Measurements from ENCODE around the gene RASA3.

RASA3 gene

DNA sequence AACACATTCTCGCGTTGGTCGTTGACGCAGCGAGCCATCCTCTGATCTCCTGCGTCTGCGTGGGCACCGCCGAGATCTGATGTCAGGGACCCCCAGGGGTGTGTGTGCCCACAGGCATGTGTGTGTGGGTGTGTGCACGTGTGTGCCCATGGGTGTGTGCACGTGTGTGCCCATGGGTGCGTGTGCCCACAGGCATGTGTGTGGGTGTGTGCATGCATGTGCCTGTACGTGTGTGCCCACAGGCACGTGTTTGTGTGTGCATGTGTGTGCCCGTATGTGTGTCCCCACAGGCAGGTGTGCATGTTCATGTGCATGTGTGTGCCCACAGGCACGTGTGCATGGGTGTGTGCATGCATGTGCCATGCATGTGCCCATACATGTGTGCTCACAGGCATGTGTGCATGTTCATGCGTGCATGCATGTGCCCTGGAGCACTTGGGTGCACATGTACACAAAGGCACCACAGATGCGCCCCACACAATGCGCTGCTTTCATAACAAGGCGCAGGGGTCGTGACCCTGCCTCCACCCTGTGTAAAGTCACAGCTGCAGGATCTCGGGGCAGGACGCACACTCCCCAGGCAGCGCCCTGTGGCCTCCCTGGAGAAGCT, 77.5 kb downstream of the RASA3 start:
- H3K4me1 ChIP-seq (ENCODE audit: insufficient read depth, poor library complexity, severe bottlenecking): no peaks in the 10 kb centered on the region
- no peaks in the 10 kb centered on the region for H3K27me3 ChIP-seq (ENCODE audit: insufficient read depth, poor library complexity, severe bottlenecking)
- ATAC-seq (ENCODE audit: low read depth) (no peak), DNase-seq (ENCODE audit: low spot score) (no peak)
- no peak overlapping the region for H3K27ac ChIP-seq (ENCODE audit: poor library complexity, severe bottlenecking)
- no peaks in the 10 kb centered on the region for H3K9me3 ChIP-seq (ENCODE audit: severe bottlenecking)
- no peak overlapping the region for H3K4me3 ChIP-seq (ENCODE audit: severe bottlenecking)
- TF ChIP-seq, protein P1, sequence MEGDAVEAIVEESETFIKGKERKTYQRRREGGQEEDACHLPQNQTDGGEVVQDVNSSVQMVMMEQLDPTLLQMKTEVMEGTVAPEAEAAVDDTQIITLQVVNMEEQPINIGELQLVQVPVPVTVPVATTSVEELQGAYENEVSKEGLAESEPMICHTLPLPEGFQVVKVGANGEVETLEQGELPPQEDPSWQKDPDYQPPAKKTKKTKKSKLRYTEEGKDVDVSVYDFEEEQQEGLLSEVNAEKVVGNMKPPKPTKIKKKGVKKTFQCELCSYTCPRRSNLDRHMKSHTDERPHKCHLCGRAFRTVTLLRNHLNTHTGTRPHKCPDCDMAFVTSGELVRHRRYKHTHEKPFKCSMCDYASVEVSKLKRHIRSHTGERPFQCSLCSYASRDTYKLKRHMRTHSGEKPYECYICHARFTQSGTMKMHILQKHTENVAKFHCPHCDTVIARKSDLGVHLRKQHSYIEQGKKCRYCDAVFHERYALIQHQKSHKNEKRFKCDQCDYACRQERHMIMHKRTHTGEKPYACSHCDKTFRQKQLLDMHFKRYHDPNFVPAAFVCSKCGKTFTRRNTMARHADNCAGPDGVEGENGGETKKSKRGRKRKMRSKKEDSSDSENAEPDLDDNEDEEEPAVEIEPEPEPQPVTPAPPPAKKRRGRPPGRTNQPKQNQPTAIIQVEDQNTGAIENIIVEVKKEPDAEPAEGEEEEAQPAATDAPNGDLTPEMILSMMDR (IDR thresholded peaks at IDR 0.05; ENCODE audit: poor library complexity, severe bottlenecking): no peak
- H3K36me3 ChIP-seq (ENCODE audit: low read depth): no peaks in the 10 kb centered on the region

DNA sequence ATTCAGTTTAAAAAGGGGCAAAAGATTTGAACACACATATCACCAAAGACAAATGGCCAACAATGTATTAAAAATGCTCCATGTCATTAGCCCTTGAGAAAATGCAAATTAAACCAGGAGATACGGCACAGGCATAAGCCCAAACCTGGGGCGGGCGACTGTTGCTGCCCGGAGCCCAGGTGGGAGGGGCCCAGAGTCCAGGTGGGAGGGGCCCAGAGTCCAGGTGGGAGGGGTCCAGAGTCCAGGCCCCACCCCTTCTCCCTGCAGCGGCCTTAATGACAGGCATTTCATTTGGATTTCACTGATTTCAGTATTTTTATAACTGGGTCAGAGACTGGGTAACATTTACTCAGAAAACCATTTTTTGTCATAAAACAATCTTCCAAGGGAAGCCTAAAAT, 78.2 kb downstream of the RASA3 start:
- Histone ChIP-seq H3K4me3 (ENCODE audit: severe bottlenecking) (no peak overlapping the region), H3K4me1 (ENCODE audit: insufficient read depth, poor library complexity, severe bottlenecking) (no peaks in the 10 kb centered on the region), H3K27ac (ENCODE audit: poor library complexity, severe bottlenecking) (no peak overlapping the region), H3K27me3 (ENCODE audit: insufficient read depth, poor library complexity, severe bottlenecking) (no peaks in the 10 kb centered on the region), H3K9me3 (ENCODE audit: severe bottlenecking) (no peaks in the 10 kb centered on the region), H3K36me3 (ENCODE audit: low read depth) (no peaks in the 10 kb centered on the region)
- ATAC-seq (ENCODE audit: low read depth): peak; percentile 60; the same call in 2 of the 3 replicates
- TF ChIP-seq, protein P1 (IDR thresholded peaks at IDR 0.05; ENCODE audit: poor library complexity, severe bottlenecking): no peak
- DNase-seq (ENCODE audit: low spot score): no peak

DNA sequence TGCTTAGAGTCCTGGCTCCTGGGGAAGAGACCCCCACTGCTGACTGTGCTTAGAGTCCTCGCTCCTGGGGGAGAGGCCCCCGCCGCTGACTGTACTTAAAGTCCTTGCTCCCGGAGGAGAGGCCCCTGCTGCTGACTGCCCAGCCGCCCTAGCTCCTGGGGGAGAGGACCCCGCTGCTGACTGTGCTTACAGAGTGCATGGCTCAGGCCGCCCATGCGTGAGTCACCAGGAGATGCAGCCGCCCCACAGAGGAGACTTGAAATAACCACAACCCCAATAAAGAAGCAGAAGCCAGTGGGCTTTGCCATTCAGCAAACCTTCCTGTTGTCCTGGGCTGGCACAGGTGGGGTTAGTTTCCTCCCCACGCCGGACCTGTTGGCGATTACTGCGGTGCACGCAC, 79.4 kb downstream of the RASA3 start:
- DNase-seq (ENCODE audit: low spot score): no peak
- Histone ChIP-seq H3K9me3 (ENCODE audit: severe bottlenecking) (no peaks in the 10 kb centered on the region), H3K4me3 (ENCODE audit: severe bottlenecking) (no peak overlapping the region), H3K27me3 (ENCODE audit: insufficient read depth, poor library complexity, severe bottlenecking) (no peaks in the 10 kb centered on the region), H3K36me3 (ENCODE audit: low read depth) (no peaks in the 10 kb centered on the region), H3K27ac (ENCODE audit: poor library complexity, severe bottlenecking) (no peak overlapping the region), H3K4me1 (ENCODE audit: insufficient read depth, poor library complexity, severe bottlenecking) (no peaks in the 10 kb centered on the region)
- TF ChIP-seq, protein P1 (IDR thresholded peaks at IDR 0.05; ENCODE audit: poor library complexity, severe bottlenecking): no peak
- no peak for ATAC-seq (ENCODE audit: low read depth)

DNA sequence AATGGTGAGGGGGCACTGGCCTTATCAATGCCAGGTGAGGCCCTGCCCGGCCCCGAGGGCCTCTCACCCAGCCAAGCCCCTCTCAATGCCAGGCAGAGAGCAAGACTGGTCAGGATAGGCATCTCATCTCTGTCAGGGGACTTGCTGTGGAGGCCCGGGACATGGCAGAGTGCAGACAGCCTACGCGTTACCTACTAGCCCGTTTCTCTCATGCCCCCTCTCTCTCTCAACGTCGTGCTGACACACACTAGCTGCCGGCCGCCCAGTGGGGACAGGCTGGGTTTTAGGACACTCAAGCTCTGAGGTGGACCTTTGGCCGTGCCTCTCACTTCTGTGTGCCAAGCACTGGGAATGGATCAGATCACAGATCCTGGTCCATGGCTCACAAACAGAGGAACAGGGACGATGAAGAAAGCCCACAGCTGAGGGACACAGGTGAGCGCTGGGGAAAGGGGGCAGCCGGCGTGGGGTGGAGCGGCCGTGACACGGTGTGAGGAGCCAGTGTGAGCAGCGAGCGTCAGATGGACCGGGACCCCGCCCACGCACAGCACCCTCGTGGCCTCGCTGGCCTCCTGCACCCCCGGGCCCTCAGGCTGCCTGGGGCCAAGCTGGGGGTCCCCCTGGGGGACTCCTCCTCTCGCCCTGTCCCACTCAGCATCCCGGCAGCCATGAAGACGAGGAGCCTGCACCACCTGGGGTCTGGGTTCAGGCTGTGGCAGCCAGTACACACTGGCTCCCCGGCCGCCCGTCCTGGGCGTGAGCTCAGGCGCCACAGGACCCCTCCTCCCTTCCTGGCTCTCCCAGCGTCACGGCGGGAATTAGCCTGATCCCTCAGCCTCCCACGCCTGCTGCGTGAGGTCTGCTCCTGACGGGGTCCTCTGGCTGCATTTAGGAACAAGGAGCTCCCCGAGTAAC, 81.6 kb downstream of the RASA3 start:
- ATAC-seq (ENCODE audit: low read depth) (no peak), DNase-seq (ENCODE audit: low spot score) (no peak)
- TF ChIP-seq, protein P1 (IDR thresholded peaks at IDR 0.05; ENCODE audit: poor library complexity, severe bottlenecking): no peak
- Histone ChIP-seq H3K4me1 (ENCODE audit: insufficient read depth, poor library complexity, severe bottlenecking) (no peaks in the 10 kb centered on the region), H3K4me3 (ENCODE audit: severe bottlenecking) (no peak overlapping the region), H3K27me3 (ENCODE audit: insufficient read depth, poor library complexity, severe bottlenecking) (no peaks in the 10 kb centered on the region), H3K27ac (ENCODE audit: poor library complexity, severe bottlenecking) (no peak overlapping the region), H3K9me3 (ENCODE audit: severe bottlenecking) (no peaks in the 10 kb centered on the region), H3K36me3 (ENCODE audit: low read depth) (no peaks in the 10 kb centered on the region)

All from RWPE2 (cell line).